ENCODE measurements around the gene TLR8. TPM values are rescaled to one million over a fixed set of nuclear protein-coding genes. Genes with fewer than 3 reads are reported as not detected.

The TLR8 gene
- total RNA-seq, 2 donors from 2014 or later, result not detected

DNA sequence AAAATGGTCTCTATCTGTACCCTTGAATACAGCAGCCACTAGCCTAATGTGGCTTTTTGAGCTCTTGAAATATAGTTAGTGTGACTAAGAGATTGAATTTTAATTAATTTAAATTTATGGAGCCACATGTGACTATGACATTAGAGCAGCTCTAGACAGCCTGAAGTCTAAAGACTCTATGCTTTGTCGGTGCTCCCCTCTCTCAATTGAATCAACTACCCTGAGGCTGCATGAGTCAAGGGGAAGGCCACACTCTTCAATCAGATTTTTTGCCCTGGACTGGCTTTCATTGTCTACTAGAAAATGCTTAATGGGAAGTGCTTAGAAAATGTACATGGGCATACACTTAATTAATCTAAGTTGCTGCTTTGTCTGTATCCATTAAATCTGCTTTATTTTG lies 27.9 kb upstream of the TLR8 start:
- no peak overlapping the region for H3K27ac ChIP-seq (ENCODE audit: low read depth, low read length)
- no peak for DNase-seq
- H3K4me3 Mint-ChIP-seq, result no peak overlapping the region
- H3K27me3 ChIP-seq (ENCODE audit: control insufficient read depth, insufficient read depth, low read length, poor library complexity, severe bottlenecking), result no peaks in the 10 kb centered on the region
- H3K27me3 Mint-ChIP-seq (ENCODE audit: insufficient read depth), result peaks cover 1% of the 10 kb centered on the region
- WGBS, 2 experiments (ENCODE audit: insufficient coverage in 1 of 2, insufficient read length in 1 of 2), result 81% methylated on average over 1 of the region's 1 CpG; no CpG with 5 or more reads in 1 of the 2 experiments
- peaks cover 45% of the 10 kb centered on the region for H3K9me3 Mint-ChIP-seq
- H3K4me1 ChIP-seq (ENCODE audit: control insufficient read depth, insufficient read depth, low read length), result no peaks in the 10 kb centered on the region
- H3K27ac Mint-ChIP-seq, result no peak overlapping the region
- TF ChIP-seq, protein P1, sequence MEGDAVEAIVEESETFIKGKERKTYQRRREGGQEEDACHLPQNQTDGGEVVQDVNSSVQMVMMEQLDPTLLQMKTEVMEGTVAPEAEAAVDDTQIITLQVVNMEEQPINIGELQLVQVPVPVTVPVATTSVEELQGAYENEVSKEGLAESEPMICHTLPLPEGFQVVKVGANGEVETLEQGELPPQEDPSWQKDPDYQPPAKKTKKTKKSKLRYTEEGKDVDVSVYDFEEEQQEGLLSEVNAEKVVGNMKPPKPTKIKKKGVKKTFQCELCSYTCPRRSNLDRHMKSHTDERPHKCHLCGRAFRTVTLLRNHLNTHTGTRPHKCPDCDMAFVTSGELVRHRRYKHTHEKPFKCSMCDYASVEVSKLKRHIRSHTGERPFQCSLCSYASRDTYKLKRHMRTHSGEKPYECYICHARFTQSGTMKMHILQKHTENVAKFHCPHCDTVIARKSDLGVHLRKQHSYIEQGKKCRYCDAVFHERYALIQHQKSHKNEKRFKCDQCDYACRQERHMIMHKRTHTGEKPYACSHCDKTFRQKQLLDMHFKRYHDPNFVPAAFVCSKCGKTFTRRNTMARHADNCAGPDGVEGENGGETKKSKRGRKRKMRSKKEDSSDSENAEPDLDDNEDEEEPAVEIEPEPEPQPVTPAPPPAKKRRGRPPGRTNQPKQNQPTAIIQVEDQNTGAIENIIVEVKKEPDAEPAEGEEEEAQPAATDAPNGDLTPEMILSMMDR (conservative IDR thresholded peaks at IDR 0.05), result no peak
- no peak overlapping the region for H3K4me3 ChIP-seq (ENCODE audit: low read length)
- H3K36me3 Mint-ChIP-seq (ENCODE audit: low read depth), result no peaks in the 10 kb centered on the region
- no peak overlapping the region for H3K9ac ChIP-seq (ENCODE audit: extremely low read depth, low read length, poor library complexity, severe bottlenecking)
- H3K4me1 Mint-ChIP-seq, result peaks cover 6% of the 10 kb centered on the region
- H3K36me3 ChIP-seq (ENCODE audit: control insufficient read depth, insufficient read depth, low read length), result no peaks in the 10 kb centered on the region
- H3K9me3 ChIP-seq (ENCODE audit: control insufficient read depth, low read length), result no peaks in the 10 kb centered on the region

DNA sequence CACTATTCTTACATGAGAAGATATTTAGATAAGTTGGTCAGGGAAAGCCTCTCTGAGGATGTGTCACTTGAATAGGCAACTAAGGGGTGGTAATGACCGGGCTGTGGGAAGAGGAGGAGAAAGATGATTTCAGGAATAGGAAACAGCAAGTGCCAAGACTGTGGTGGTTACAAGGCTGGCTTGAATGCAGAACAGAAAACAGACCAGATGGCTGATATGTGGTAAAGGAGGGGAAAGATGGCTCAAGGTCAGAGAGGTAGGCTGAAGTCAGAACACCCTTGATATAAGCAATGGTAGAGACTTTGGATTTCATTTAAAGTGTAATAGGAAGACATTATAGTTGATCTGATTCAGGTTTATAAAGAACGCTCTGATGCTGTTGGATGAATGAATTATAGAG lies 24.5 kb upstream of the TLR8 start:
- no peaks in the 10 kb centered on the region for H3K27me3 ChIP-seq (ENCODE audit: control insufficient read depth, insufficient read depth, low read length, poor library complexity, severe bottlenecking)
- H3K4me1 Mint-ChIP-seq, result no peaks in the 10 kb centered on the region
- no peaks in the 10 kb centered on the region for H3K36me3 ChIP-seq (ENCODE audit: control insufficient read depth, insufficient read depth, low read length)
- H3K9me3 ChIP-seq (ENCODE audit: control insufficient read depth, low read length), result no peaks in the 10 kb centered on the region
- no peak overlapping the region for H3K27ac Mint-ChIP-seq
- DNase-seq, result no peak
- H3K9ac ChIP-seq (ENCODE audit: extremely low read depth, low read length, poor library complexity, severe bottlenecking), result no peak overlapping the region
- no peak overlapping the region for H3K4me3 Mint-ChIP-seq
- H3K9me3 Mint-ChIP-seq, result peaks cover 49% of the 10 kb centered on the region
- H3K27me3 Mint-ChIP-seq (ENCODE audit: insufficient read depth), result peaks cover 2% of the 10 kb centered on the region
- TF ChIP-seq, protein P1 (conservative IDR thresholded peaks at IDR 0.05), result no peak
- no peak overlapping the region for H3K4me3 ChIP-seq (ENCODE audit: low read length)
- no peaks in the 10 kb centered on the region for H3K4me1 ChIP-seq (ENCODE audit: control insufficient read depth, insufficient read depth, low read length)
- no peaks in the 10 kb centered on the region for H3K36me3 Mint-ChIP-seq (ENCODE audit: low read depth)
- H3K27ac ChIP-seq (ENCODE audit: low read depth, low read length), result no peak overlapping the region
- WGBS, 2 experiments (ENCODE audit: insufficient coverage in 1 of 2, insufficient read length in 1 of 2), result 90 to 100% methylated on average over 1 to 2 of the region's 2 CpGs

DNA sequence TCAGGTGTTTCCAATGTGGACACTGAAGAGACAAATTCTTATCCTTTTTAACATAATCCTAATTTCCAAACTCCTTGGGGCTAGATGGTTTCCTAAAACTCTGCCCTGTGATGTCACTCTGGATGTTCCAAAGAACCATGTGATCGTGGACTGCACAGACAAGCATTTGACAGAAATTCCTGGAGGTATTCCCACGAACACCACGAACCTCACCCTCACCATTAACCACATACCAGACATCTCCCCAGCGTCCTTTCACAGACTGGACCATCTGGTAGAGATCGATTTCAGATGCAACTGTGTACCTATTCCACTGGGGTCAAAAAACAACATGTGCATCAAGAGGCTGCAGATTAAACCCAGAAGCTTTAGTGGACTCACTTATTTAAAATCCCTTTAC lies 20.9 kb upstream of the TLR8 start:
- no peaks in the 10 kb centered on the region for H3K4me1 Mint-ChIP-seq

More for the DNA sequence above, 20.9 kb upstream of the TLR8 start:
- no peak overlapping the region for H3K4me3 ChIP-seq (ENCODE audit: low read length)
- Mint-ChIP-seq H3K9me3 (peaks cover 56% of the 10 kb centered on the region), H3K36me3 (ENCODE audit: low read depth) (no peaks in the 10 kb centered on the region), H3K27ac (no peak overlapping the region), H3K4me3 (no peak overlapping the region), H3K27me3 (ENCODE audit: insufficient read depth) (peaks cover 2% of the 10 kb centered on the region)
- DNase-seq, result no peak
- H3K9ac ChIP-seq (ENCODE audit: extremely low read depth, low read length, poor library complexity, severe bottlenecking), result no peak overlapping the region
- H3K27ac ChIP-seq (ENCODE audit: low read depth, low read length), result no peak overlapping the region
- no peaks in the 10 kb centered on the region for H3K36me3 ChIP-seq (ENCODE audit: control insufficient read depth, insufficient read depth, low read length)
- H3K9me3 ChIP-seq (ENCODE audit: control insufficient read depth, low read length), result no peaks in the 10 kb centered on the region
- TF ChIP-seq, protein P1 (conservative IDR thresholded peaks at IDR 0.05), result no peak
- no peaks in the 10 kb centered on the region for H3K4me1 ChIP-seq (ENCODE audit: control insufficient read depth, insufficient read depth, low read length)
- H3K27me3 ChIP-seq (ENCODE audit: control insufficient read depth, insufficient read depth, low read length, poor library complexity, severe bottlenecking), result no peaks in the 10 kb centered on the region
- 94 to 100% methylated on average over 2 to 5 of the region's 5 CpGs for WGBS, 2 experiments (ENCODE audit: insufficient coverage in 1 of 2, insufficient read length in 1 of 2)
